GM19239 (cell line): ENCODE measurements around the gene PYDC2.

Source experiments
- DNase-seq: peaks from one replicate; pipeline ENCODE4 v3.0.0; 2011; ENCODE audit warnings: low spot score; ENCODE audit not compliant: insufficient read length
- FAIRE-seq: peaks from 2 replicates; lab custom pipeline; 2011; peaks lifted over from hg19 to GRCh38; lab: Jason Lieb, UNC

PYDC2 gene

DNA sequence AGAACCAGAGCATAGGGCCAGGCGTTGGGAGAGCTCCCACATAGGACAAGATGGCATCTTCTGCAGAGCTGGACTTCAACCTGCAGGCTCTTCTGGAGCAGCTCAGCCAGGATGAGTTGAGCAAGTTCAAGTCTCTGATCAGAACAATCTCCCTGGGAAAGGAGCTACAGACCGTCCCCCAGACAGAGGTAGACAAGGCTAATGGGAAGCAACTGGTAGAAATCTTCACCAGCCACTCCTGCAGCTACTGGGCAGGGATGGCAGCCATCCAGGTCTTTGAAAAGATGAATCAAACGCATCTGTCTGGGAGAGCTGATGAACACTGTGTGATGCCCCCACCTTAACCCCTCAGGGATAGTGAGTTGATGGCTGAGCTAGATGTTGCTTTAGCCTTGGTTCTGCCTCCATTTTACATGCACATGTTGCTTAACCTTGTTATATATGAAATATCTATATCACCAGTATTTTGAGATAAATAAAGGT, at the start of gene PYDC2:
PYDC2 (plus strand) TSS at position 51 of the 483 bp plus-strand sequence; CDS start at position 51, 0 bp downstream.
- FAIRE-seq: no peak
- DNase-seq: no peak

DNA sequence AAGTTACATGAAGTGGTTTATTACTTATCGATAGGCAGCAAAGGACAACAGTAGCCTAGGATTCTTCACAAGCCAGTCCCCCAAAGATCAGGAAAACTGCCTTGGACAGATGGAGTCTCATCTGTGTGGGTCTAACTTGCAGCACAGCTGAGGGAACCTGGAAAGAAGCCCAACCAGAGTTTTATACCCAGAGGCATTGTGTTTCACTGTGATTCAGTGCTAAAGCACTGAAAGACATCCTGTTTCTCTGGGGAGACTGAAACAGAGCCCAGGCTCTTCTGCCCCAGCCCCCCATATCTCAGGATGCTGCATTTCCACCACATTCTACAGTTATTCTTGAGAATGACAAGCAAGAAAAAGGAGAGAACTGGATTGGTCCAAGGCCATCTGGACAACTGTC, 48.2 kb upstream of the PYDC2 start:
- DNase-seq (no peak), FAIRE-seq (no peak)

GRCh38 chr3:191414286-191414685, 46.7 kb upstream of the PYDC2 start:
- DNase-seq (no peak), FAIRE-seq (no peak)

DNA sequence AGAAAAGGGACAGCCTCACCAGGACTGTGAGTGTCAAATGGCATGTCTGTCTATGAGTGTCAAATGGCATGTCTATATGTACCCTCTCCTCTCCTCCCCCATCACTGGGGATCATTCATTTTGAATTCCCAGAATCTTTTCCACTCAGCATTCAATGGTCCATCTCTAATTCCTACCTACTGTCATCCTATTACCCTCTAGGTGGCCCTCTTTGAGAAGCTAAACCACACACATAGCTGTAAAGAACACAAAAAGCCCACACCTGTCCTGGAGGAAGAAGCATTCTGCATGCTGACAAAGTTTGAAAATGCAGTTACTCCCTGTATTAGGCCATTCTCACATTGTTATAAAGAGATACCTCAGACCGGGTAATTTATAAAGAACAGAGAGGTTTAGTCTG, 46.2 kb upstream of the PYDC2 start:
- FAIRE-seq: no peak
- no peak for DNase-seq

DNA sequence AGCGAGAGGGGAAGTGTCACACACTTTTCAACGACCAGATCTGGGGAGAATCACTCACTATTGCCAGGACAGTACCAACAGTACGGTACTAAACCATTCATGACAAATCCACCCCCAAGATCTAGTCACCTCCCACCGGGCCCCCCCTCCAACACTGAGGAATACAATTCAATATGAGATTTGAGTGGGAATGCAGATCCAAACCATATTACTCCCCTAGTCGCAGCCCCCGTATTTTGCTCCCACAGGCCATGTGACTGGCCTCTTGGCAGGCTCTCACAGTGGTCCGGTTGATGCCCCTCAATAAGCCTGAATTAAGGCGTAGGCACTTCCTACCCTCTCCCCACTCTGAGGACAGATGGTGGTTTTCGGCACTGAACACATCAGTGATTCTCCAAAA, 45.4 kb upstream of the PYDC2 start:
- DNase-seq: no peak
- no peak for FAIRE-seq

DNA sequence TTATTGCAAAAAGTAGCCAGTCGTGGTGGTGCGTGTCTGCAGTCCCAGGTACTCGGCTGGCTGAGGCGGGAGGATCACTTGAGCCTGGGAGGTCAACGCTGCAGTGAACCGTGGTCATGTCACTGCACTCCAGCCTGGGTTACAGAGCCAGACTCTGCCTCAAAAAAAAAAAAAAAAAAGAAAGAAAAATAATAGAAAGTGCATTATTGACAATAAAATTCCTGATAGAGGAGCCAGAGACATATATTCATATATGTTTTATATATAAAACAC, 43.6 kb upstream of the PYDC2 start:
- no peak for FAIRE-seq

DNA sequence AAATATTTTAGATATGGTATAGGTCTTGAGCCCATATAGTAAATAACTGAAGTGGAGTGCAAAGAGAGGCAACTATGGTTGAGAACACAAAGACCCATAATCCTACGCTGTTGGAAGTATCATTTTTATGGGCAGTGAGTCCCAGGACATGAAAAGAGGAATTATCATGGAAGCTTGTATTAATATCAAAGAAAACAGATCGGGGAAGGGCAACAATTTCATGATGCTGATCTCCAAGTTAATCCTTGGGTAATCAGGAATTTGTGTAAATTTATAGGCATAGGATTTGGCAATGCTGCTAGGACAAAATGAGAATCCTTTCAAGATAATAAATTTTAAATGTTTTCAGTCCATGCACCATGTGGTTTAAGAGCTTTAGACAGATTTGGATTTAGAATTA, 40.2 kb upstream of the PYDC2 start:
- FAIRE-seq: no peak
- DNase-seq: no peak

More for the DNA sequence above, 43.6 kb upstream of the PYDC2 start:
- DNase-seq: no peak

DNA sequence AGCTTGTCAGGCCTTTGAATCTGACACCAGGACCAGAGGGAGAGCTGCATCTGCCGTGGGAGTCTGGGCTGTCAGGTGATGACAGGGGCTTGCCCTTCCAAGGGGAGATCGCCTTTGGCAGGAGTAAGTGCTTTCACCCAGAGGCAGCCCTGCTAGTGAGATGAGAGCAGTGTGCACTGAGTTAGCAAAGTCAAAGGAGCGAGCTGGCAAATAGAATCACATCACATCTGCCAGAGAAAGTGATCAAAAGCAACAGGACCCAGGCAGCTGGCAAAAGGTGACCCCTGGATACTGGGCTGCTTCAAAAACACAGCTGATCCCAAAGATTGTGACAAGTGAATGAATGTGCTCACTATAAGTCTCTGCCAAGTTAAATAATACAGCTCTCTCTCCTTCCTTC, 36.1 kb upstream of the PYDC2 start:
- DNase-seq: no peak
- no peak for FAIRE-seq

GRCh38 chr3:191425322-191425734, 35.6 kb upstream of the PYDC2 start:
- FAIRE-seq (no peak), DNase-seq (no peak)

- no peak for FAIRE-seq
- DNase-seq: no peak
Measured at GRCh38 chr3:191426311-191426710, 34.7 kb upstream of the PYDC2 start.

- no peak for FAIRE-seq
- DNase-seq: no peak
Measured at GRCh38 chr3:191428177-191428576, 32.8 kb upstream of the PYDC2 start.

DNA sequence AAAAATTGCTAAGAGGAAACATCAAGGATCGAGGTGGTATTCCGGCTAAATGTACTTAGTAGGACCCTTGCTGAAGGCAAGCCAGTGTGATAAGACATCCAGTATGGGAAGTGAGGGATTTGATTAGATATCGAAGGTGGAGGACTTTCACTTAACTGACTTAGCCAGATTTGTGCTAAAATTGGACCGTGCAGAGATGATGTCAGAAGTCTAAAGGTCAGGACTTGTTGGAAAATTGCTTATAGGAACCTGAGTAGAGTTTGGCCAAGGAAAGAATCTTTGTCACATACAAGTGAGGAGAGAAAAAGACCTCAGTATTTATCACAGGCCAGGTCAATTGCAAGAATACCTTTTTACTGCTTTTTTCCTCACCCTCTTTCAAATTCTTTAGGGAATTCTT, 30.9 kb upstream of the PYDC2 start:
- FAIRE-seq (no peak), DNase-seq (no peak)

GRCh38 chr3:191431160-191431822, 29.7 kb upstream of the PYDC2 start:
- no peak for DNase-seq
- FAIRE-seq: no peak

- DNase-seq: no peak
- no peak for FAIRE-seq
Measured at GRCh38 chr3:191432162-191432561, 28.8 kb upstream of the PYDC2 start.

DNA sequence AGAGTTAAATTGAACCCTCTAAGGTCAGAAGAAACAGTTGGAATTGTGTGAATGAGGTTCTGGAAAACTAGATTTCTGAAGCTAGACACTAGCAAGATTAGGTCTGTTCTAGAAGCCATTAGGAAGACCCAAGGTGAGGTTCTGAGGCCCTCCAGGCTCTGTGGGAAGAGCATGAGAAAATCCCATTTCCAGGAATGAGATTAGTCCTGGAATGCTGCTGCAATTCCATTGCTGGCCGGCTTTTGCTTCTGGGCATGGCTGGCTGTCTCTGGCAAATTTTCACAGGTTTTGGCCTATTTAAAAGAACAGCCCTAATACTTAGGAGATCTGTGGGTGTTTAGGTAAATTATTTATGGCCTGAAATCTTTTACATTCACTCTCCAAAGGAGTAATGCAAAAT, 26.9 kb upstream of the PYDC2 start:
- FAIRE-seq (no peak), DNase-seq (no peak)

- FAIRE-seq: no peak
- DNase-seq: no peak
Measured at GRCh38 chr3:191435981-191436380, 25.0 kb upstream of the PYDC2 start.

GRCh38 chr3:191438150-191438814, 22.7 kb upstream of the PYDC2 start:
- DNase-seq: no peak
- no peak for FAIRE-seq

- no peak for FAIRE-seq
- DNase-seq: no peak
Measured at GRCh38 chr3:191440532-191440931, 20.4 kb upstream of the PYDC2 start.

DNA sequence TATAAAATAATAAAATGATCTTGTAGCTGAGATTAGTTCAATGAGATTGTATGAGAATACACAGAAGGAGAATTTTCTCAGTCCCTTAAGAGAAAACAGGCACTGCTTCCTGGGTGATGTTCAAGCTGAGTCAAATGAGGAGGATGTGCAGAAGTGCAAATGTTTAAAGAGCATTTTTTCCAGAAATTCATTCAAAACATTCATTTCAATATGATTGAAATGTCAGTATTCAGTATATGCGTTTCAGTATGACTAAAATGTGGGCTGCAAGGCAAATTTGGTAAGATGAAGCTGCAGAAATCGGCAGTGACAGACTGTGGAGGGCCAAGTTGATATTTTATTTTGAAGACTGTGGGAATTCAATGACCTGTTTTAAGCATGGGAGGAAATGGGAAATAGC, 19.3 kb upstream of the PYDC2 start:
- FAIRE-seq: no peak

GRCh38 chr3:191444569-191444968, 16.4 kb upstream of the PYDC2 start:
- no peak for FAIRE-seq

More for the DNA sequence above, 19.3 kb upstream of the PYDC2 start:
- DNase-seq: no peak

DNA sequence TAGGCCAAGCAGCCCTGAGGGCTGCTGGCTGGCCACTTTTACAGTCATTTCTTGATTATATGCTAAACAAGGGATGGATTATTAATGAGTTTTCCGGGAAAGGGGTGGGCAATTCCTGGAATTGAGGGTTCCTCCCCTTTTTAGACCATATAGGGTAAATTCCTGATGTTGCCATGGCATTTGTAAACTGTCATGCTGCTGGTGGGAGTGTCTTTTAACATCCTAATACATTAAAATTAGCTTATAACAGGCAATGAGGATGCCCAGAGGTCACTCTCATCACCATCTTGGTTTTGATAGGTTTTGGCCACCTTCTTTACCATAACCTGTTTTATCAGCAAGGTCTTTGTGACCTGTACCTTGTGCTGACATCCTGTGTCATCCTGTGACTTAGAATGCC, 11.7 kb upstream of the PYDC2 start:
- FAIRE-seq (no peak), DNase-seq (no peak)

More at GRCh38 chr3:191444569-191444968, 16.4 kb upstream of the PYDC2 start:
- no peak for DNase-seq
